ENCODE measurements around the gene TPP2.
A peak's percentile ranks its signal among the peaks of the same experiment; 100 is the strongest.

The TPP2 gene

DNA sequence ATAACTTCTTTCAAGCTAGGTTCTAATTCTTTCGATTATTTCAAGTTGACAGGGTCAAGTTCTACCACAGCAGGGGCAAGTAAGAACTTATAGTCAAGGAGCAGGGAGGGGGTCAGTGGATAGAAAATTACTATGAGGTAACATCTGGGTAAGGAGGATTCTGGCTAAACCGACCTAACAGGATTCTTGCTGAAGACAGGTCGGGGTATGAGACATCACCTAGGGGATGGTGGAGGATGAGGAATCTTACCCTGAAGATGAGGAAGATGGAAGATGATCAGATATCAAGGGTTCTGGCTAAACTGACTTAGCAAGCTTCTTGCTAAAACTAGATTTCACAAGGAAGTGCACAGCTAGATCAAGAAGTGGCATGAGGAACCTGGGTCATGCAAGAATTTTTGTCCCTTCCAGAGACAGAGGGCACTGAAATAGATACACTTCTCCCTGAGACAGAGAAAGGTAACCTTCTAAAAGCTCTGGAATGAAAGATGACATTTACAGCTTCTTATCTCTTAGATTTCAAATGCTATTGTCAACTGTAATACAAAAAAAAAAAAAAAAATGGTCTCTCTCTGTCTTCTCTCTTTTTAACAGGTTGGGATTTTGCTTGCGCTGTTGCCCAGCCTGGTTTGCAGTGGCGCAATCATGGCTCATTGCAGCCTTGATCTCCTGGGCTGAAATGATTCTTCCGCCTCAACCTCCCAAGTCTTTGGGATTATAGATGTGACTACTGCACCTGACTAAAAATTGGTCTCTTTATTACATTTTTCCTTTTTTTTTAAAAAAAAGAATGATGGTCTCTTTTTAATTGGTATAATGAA, 107.7 kb downstream of the TPP2 start:
- in situ Hi-C loops (cut with HindIII; ENCODE audit: low pct_unique_long_range_greater_than_20kb, low sequenced_read_pairs): no loop called here
- peak in 1 of 2 experiments; percentile 25 for DNase-seq (ENCODE audit: low read depth in 1 of 2, low spot score in 1 of 2)
- no peak for TF ChIP-seq JUND (IDR thresholded peaks at IDR 0.05; ENCODE audit: low read depth)

DNA sequence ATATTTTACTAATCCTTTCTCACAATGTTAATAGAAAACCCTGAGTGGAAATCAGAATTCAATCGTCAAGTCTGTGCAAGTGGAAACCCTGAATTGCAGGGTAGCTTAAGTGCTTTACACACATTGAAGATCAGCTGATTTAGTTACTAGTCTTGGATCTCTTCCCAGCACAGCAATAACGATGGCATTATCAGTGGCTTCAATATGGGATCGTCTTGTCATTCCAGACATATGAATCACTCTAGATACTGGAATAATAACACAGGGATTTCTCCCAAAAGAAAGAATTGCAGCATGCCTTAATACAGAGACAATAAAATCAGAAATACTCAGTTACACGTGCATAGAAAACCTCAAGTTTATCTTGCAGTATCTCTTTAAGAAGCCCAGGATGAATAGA, 110.7 kb downstream of the TPP2 start:
- DNase-seq (ENCODE audit: low read depth in 1 of 2, low spot score in 1 of 2): no peak
- in situ Hi-C loops (cut with HindIII; ENCODE audit: low pct_unique_long_range_greater_than_20kb, low sequenced_read_pairs): no loop called here
- TF ChIP-seq JUND (IDR thresholded peaks at IDR 0.05; ENCODE audit: low read depth): no peak

GRCh38 chr13:102708211-102708610, 111.4 kb downstream of the TPP2 start:
- in situ Hi-C loops (cut with HindIII; ENCODE audit: low pct_unique_long_range_greater_than_20kb, low sequenced_read_pairs): no loop called here
- TF ChIP-seq JUND (IDR thresholded peaks at IDR 0.05; ENCODE audit: low read depth): no peak

GRCh38 chr13:102708991-102709390, 112.2 kb downstream of the TPP2 start:
- no peak for DNase-seq (ENCODE audit: low read depth in 1 of 2, low spot score in 1 of 2)
- in situ Hi-C loops (cut with HindIII; ENCODE audit: low pct_unique_long_range_greater_than_20kb, low sequenced_read_pairs): no loop called here
- no peak for TF ChIP-seq JUND (IDR thresholded peaks at IDR 0.05; ENCODE audit: low read depth)

More at GRCh38 chr13:102708211-102708610, 111.4 kb downstream of the TPP2 start:
- DNase-seq (ENCODE audit: low read depth in 1 of 2, low spot score in 1 of 2): no peak

GRCh38 chr13:102709536-102709935, 112.8 kb downstream of the TPP2 start:
- DNase-seq (ENCODE audit: low read depth in 1 of 2, low spot score in 1 of 2): no peak
- no peak for TF ChIP-seq JUND (IDR thresholded peaks at IDR 0.05; ENCODE audit: low read depth)
- in situ Hi-C loops (cut with HindIII; ENCODE audit: low pct_unique_long_range_greater_than_20kb, low sequenced_read_pairs): no loop called here

DNA sequence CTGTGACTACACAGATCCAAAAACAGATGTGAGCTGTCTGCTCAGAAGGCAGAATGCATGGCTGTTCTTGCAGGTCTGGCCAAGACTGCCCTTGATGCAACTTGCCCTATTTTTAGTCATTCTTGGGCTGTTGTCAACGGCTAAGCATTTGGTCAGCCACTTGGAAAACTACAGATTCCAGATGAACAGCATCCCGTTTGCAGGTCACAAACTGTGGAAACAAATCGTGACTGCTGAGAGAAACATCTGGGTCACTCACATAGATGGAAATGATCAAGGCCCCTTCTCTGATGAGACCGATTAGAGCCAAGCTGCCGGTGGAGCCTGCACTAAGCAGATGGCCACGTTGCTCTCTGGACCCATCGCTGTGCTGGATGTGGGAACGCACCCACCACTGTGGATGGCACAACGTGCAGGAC, 113.5 kb downstream of the TPP2 start:
- DNase-seq (ENCODE audit: low read depth in 1 of 2, low spot score in 1 of 2): no peak
- TF ChIP-seq JUND (IDR thresholded peaks at IDR 0.05; ENCODE audit: low read depth): no peak
- in situ Hi-C loops (cut with HindIII; ENCODE audit: low pct_unique_long_range_greater_than_20kb, low sequenced_read_pairs): no loop called here

GRCh38 chr13:102715447-102715846, 118.7 kb downstream of the TPP2 start:
- TF ChIP-seq JUND (IDR thresholded peaks at IDR 0.05; ENCODE audit: low read depth): no peak
- in situ Hi-C loops (cut with HindIII; ENCODE audit: low pct_unique_long_range_greater_than_20kb, low sequenced_read_pairs): no loop called here
- no peak for DNase-seq (ENCODE audit: low read depth in 1 of 2, low spot score in 1 of 2)

DNA sequence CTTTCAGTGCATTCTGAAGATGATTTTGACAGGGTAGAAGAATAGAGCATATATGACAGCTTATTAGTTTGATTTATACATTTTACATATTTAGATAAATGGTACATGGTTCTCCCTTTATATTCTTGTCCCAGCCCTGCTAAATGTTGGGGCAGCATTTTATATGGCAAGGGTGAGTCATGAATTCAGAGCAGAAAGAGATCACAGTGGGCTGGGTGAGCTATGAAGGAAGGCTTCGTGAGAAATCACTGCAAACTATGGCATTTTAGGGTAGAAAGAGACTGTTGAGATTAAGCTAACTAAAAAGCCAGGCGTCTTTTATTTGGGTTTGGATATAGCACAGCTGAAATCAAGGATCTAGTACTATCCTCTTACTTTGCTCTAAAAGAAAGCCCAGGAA, 122.0 kb downstream of the TPP2 start:
- TF ChIP-seq JUND (IDR thresholded peaks at IDR 0.05; ENCODE audit: low read depth): no peak
- DNase-seq (ENCODE audit: low read depth in 1 of 2, low spot score in 1 of 2): no peak
- in situ Hi-C loops (cut with HindIII; ENCODE audit: low pct_unique_long_range_greater_than_20kb, low sequenced_read_pairs): no loop called here

GRCh38 chr13:102721800-102722231, 125.0 kb downstream of the TPP2 start:
- no peak for DNase-seq (ENCODE audit: low read depth in 1 of 2, low spot score in 1 of 2)
- in situ Hi-C loops (cut with HindIII; ENCODE audit: low pct_unique_long_range_greater_than_20kb, low sequenced_read_pairs): no loop called here
- no peak for TF ChIP-seq JUND (IDR thresholded peaks at IDR 0.05; ENCODE audit: low read depth)

GRCh38 chr13:102724923-102725322, 128.1 kb downstream of the TPP2 start:
- peak; percentile 25 to 71 for DNase-seq (ENCODE audit: low read depth in 1 of 2, low spot score in 1 of 2)
- TF ChIP-seq JUND (IDR thresholded peaks at IDR 0.05; ENCODE audit: low read depth): no peak
- in situ Hi-C loops (cut with HindIII; ENCODE audit: low pct_unique_long_range_greater_than_20kb, low sequenced_read_pairs): no loop called here

- in situ Hi-C loops (cut with HindIII; ENCODE audit: low pct_unique_long_range_greater_than_20kb, low sequenced_read_pairs): no loop called here
- DNase-seq (ENCODE audit: low read depth in 1 of 2, low spot score in 1 of 2): peak in 1 of 2 experiments; percentile 39
- TF ChIP-seq JUND (IDR thresholded peaks at IDR 0.05; ENCODE audit: low read depth): no peak
These were observed 129.6 kb downstream of the TPP2 start for GRCh38 chr13:102726430-102726829.

All from T47D (cell line).